Transverse colon (tissue), 4 donors: ENCODE measurements around the gene ZHX3. TPM values are rescaled to one million over a fixed set of nuclear protein-coding genes. Genes with fewer than 3 reads are reported as not detected.

Experiments
- DNase-seq: peaks from one replicate; pipeline ENCODE4 v3.0.0-alpha.2; 2019
- H3K27ac ChIP-seq, 4 donors: fragments of 200-600 bp; sonication (generic); 2 replicates each; pipeline ENCODE4 v1.5.1; 2016 to 2018; ENCODE audit warnings: inconsistent platforms in 4 of 4
- H3K27me3 ChIP-seq: fragments of 200-600 bp; sonication (generic); 2 replicates; pipeline ENCODE4 v1.5.1; 2017; ENCODE audit warnings: inconsistent platforms
- H3K36me3 ChIP-seq, 4 donors: fragments of 200-600 bp; sonication (generic); 2 replicates each; pipeline ENCODE4 v1.5.1; 2017 to 2019; ENCODE audit warnings: inconsistent platforms in 4 of 4
- H3K4me1 ChIP-seq, 4 donors: fragments of 200-600 bp; sonication (generic); 2 replicates each; pipeline ENCODE4 v1.5.1; 2017 to 2020; ENCODE audit warnings: inconsistent platforms in 4 of 4
- H3K4me3 ChIP-seq, 4 donors: fragments of 200-600 bp; sonication (generic); 1 replicate in 1 of 4; 2 replicates in 3 of 4; pipeline versions ENCODE4 v1.5.1 to v1.6.1; 2017 to 2019; ENCODE audit warnings: inconsistent platforms in 4 of 4
- H3K9me3 ChIP-seq, 2 donors: fragments of 200-600 bp; sonication (generic); 2 replicates each; pipeline ENCODE4 v1.5.1; 2017 to 2019; ENCODE audit warnings: inconsistent platforms in 2 of 2
- EP300 ChIP-seq: sonication (generic); formaldehyde crosslinking; IDR thresholded peaks from one replicate; pipeline ENCODE4 v1.6.1; 2017; ENCODE audit warnings: antibody characterized with exemption, low read depth
- POLR2A ChIP-seq: fragments of 450-650 bp; IDR thresholded peaks from one replicate; pipeline ENCODE4 v1.6.1; 2016; ENCODE audit warnings: antibody characterized with exemption, mild to moderate bottlenecking, moderate library complexity
- POLR2AphosphoS5 ChIP-seq, 3 donors: sonication (generic); formaldehyde crosslinking; IDR thresholded peaks; one replicate each; pipeline ENCODE4 v1.6.1; 2016; ENCODE audit warnings: antibody characterized with exemption in 3 of 3
- WGBS, 2 donors: methylation state at CpG; one replicate each; pipeline ENCODE4 v1.1.5; 2018; ENCODE audit warnings: low coverage in 1 of 2; 5-methylcytosine and 5-hydroxymethylcytosine counted together
- in situ Hi-C, 4 donors: fragments of 200-750 bp; cut with MboI; loops; one replicate each; pipeline versions ENCODE4 v1.15.0 to v1.15.1; 2017; ENCODE audit warnings: low sequenced_read_pairs in 3 of 4, low pct_ligation_motif_present in 1 of 4, low pct_unique_long_range_greater_than_20kb in 1 of 4
- intact Hi-C: fragments of 100-400 bp; cut with DNase I; formaldehyde crosslinking; loops from one replicate; pipeline ENCODE4 v1.15.1; 2023; ENCODE audit warnings: low total_unique reads
- total RNA-seq, 4 donors: library from RNA; depleted of rRNA; stranded (reverse); fragments of >200 nt; gene quantifications; one replicate each; pipeline ENCODE4 v1.1.0, GENCODE V29; 2016
- TF ChIP-seq, protein P1 (sequence below), 5 experiments: fragments of 200-600 bp in 3 of 5; fragments of 450-650 bp in 2 of 5; sonication (generic) in 3 of 5; IDR thresholded peaks; 1 replicate in 2 of 5; 2 replicates in 3 of 5; pipeline ENCODE4 v1.5.1; 2016 to 2017; ENCODE audit warnings: antibody characterized with exemption in 5 of 5, inconsistent platforms in 3 of 5, mild to moderate bottlenecking in 2 of 5, moderate library complexity in 1 of 5

ZHX3 gene
- total RNA-seq, 4 donors from 2014 or later, result 22.7 to 34.8 (median 26.4) TPM

DNA sequence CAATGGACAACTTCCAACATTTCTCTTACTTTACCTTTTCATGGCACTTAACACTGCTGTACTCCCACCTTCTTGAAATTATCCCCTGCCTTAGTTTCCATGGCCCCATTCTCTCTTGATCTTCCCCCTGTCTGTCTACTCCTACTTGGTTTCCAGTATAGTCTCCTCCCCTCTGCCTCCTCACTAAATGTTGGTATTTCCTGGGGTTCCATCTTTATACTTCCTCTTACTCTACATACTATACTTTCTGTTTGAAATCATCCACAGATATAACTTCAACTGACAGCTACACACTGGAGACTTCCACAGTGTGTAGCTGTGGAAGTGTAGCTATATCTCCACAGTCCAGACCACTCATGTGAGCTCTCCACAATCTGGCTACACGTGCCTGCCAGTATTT lies 13.5 kb downstream of the ZHX3 start:
- H3K4me3 ChIP-seq, result no peak overlapping the region
- 80 to 91% methylated on average over 1 of the region's 1 CpG for WGBS, 2 donors
- H3K4me1 ChIP-seq, result peaks cover 6 to 16% (median 10%) of the 10 kb centered on the region in 4 donors
- TF ChIP-seq, protein P1, sequence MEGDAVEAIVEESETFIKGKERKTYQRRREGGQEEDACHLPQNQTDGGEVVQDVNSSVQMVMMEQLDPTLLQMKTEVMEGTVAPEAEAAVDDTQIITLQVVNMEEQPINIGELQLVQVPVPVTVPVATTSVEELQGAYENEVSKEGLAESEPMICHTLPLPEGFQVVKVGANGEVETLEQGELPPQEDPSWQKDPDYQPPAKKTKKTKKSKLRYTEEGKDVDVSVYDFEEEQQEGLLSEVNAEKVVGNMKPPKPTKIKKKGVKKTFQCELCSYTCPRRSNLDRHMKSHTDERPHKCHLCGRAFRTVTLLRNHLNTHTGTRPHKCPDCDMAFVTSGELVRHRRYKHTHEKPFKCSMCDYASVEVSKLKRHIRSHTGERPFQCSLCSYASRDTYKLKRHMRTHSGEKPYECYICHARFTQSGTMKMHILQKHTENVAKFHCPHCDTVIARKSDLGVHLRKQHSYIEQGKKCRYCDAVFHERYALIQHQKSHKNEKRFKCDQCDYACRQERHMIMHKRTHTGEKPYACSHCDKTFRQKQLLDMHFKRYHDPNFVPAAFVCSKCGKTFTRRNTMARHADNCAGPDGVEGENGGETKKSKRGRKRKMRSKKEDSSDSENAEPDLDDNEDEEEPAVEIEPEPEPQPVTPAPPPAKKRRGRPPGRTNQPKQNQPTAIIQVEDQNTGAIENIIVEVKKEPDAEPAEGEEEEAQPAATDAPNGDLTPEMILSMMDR (IDR thresholded peaks at IDR 0.05), result no peak
- TF ChIP-seq POLR2AphosphoS5 (IDR thresholded peaks at IDR 0.05) (no peak), POLR2A (no peak), EP300 (no peak)
- H3K27me3 ChIP-seq, result no peaks in the 10 kb centered on the region
- in situ Hi-C loops (no loop called here), intact Hi-C loops (no loop called here)
- H3K27ac ChIP-seq, result no peak overlapping the region
- H3K9me3 ChIP-seq, result no peaks in the 10 kb centered on the region
- DNase-seq, result no peak
- no peaks in the 10 kb centered on the region for H3K36me3 ChIP-seq

DNA sequence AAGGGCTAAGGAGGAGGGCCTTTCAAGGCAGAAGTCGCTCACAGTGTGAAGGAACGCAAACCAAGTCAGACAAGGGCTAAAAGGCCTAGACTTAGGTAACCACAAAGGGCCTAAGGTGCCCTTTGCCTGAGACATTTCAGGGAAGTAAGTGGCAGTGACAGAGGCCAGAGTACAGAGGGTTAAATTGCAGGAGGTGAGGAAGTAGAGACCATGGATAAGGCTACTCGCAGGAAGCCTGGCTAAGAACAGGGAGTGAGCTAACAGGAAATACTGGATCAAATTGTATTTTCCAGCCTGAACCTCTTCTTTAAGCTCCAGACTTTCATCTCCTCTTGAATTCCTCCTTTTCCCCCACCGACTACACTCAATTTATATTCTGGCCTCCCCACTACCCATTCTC lies 16.6 kb downstream of the ZHX3 start:
- Histone ChIP-seq H3K9me3 (no peaks in the 10 kb centered on the region), H3K27me3 (no peaks in the 10 kb centered on the region), H3K27ac (no peak overlapping the region), H3K36me3 (no peaks in the 10 kb centered on the region), H3K4me1 (peaks cover 0 to 10% (median 1%) of the 10 kb centered on the region in 4 donors), H3K4me3 (no peak overlapping the region)
- TF ChIP-seq POLR2AphosphoS5 (IDR thresholded peaks at IDR 0.05) (no peak), EP300 (no peak), POLR2A (no peak)
- TF ChIP-seq, protein P1 (IDR thresholded peaks at IDR 0.05), result no peak
- intact Hi-C loops, result no loop called here
- in situ Hi-C loops, result no loop called here
- 67 to 79% methylated on average over 3 to 4 of the region's 4 CpGs for WGBS, 2 donors
- no peak for DNase-seq

DNA sequence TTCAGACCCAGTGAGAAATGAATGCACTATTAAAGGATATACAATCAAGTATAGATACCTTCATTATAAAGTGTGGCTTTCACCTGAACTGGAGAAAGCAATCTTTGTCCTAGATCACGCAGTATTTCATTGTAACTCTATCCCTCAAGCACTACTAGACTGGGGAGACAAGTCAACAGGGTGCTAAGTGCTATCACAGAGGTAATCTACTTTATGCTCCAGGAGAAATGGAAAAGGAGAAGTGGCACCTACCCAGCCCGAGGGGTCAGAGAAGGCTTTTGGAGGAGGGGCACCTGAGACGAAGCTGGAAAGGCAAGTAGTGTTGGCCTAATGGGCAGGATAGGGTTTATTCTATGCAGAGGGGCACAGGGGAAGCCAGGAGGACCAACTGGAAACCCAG lies 17.1 kb downstream of the ZHX3 start:
- H3K27ac ChIP-seq, result no peak overlapping the region
- no peaks in the 10 kb centered on the region for H3K27me3 ChIP-seq
- TF ChIP-seq, protein P1 (IDR thresholded peaks at IDR 0.05), result no peak
- TF ChIP-seq EP300 (no peak), POLR2A (no peak), POLR2AphosphoS5 (IDR thresholded peaks at IDR 0.05) (no peak)
- in situ Hi-C loops, result no loop called here
- intact Hi-C loops, result no loop called here
- peaks cover 0 to 10% (median 1%) of the 10 kb centered on the region in 4 donors for H3K4me1 ChIP-seq
- 80 to 86% methylated on average over 1 to 3 of the region's 3 CpGs for WGBS, 2 donors
- no peaks in the 10 kb centered on the region for H3K36me3 ChIP-seq
- no peaks in the 10 kb centered on the region for H3K9me3 ChIP-seq
- no peak overlapping the region for H3K4me3 ChIP-seq
- no peak for DNase-seq

DNA sequence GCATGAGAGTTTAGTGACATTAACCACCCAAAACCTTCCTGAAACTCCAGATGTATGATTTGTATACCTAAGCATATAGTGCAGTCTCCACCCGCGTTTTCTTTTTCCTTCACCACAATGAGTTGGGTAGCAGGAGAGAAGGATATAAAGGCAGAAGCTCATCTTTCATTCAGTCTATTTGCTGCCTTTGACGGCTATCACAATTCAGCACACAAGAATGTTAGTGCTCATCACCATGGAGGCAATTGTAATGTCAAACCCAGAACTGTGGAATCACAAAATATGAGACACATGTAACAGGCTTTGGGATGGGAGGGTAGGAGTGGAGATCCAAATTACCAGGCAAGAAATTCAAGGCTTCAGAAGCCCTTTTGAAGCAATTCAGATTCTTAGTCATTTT lies 17.6 kb downstream of the ZHX3 start:
- H3K4me1 ChIP-seq, result peaks cover 0 to 10% (median 1%) of the 10 kb centered on the region in 4 donors
- TF ChIP-seq POLR2A, result no peak
- TF ChIP-seq, protein P1 (IDR thresholded peaks at IDR 0.05), result no peak
- no peak for TF ChIP-seq POLR2AphosphoS5 (IDR thresholded peaks at IDR 0.05)
- no peak for TF ChIP-seq EP300
- H3K27me3 ChIP-seq, result no peaks in the 10 kb centered on the region
- 85 to 100% methylated on average over 1 to 3 of the region's 3 CpGs for WGBS, 2 donors
- in situ Hi-C loops, result no loop called here
- intact Hi-C loops, result no loop called here
- no peak overlapping the region for H3K27ac ChIP-seq
- no peak for DNase-seq
- no peaks in the 10 kb centered on the region for H3K36me3 ChIP-seq
- H3K4me3 ChIP-seq, result no peak overlapping the region
- H3K9me3 ChIP-seq, result no peaks in the 10 kb centered on the region
